Vagina (tissue), 2 donors: Measurements from ENCODE around the gene CD47.

ENCODE experiments used
- CTCF ChIP-seq, 3 experiments: fragments of 450-650 bp in 2 of 3; fragments of 200-600 bp in 1 of 3; sonication (generic) in 1 of 3; IDR thresholded peaks; one replicate each; pipeline ENCODE4 v1.5.1; 2017 to 2019; ENCODE audit warnings: antibody characterized with exemption in 3 of 3, mild to moderate bottlenecking in 2 of 3, moderate library complexity in 2 of 3
- POLR2AphosphoS5 ChIP-seq, 2 donors: sonication (generic); formaldehyde crosslinking; IDR thresholded peaks; one replicate each; pipeline ENCODE4 v1.9.0; 2017; ENCODE audit warnings: antibody characterized with exemption in 2 of 2, mild to moderate bottlenecking in 2 of 2, low read depth in 1 of 2; ENCODE audit not compliant: insufficient read depth in 1 of 2

GRCh38 chr3:108024146-108024850, 66.5 kb downstream of the CD47 start:
- no peak for TF ChIP-seq POLR2AphosphoS5 (IDR thresholded peaks at IDR 0.05; ENCODE audit: insufficient read depth in 1 of 2, low read depth in 1 of 2)
- no peak for TF ChIP-seq CTCF (IDR thresholded peaks at IDR 0.05)
